Gastrocnemius medialis (tissue), 4 donors: ENCODE data around the gene MEMO1. TPM values are rescaled to one million over a fixed set of nuclear protein-coding genes. Genes with fewer than 3 reads are reported as not detected.

Experiments used
- ATAC-seq, 2 donors: fragments of 150-250 bp; one replicate each; pipeline ENCODE4 v1.9.1; 2016
- DNase-seq, 2 donors: peaks; one replicate each; pipeline ENCODE4 v3.0.0-alpha.2; 2019
- H3K27ac ChIP-seq, 4 donors: fragments of 200-600 bp; sonication (generic); 1 replicate in 1 of 4; 2 replicates in 3 of 4; pipeline ENCODE4 v1.5.1; 2016 to 2018; ENCODE audit warnings: mild to moderate bottlenecking in 2 of 4, moderate library complexity in 1 of 4
- H3K27me3 ChIP-seq, 3 donors: fragments of 200-600 bp; sonication (generic) in 2 of 3; 1 replicate in 1 of 3; 2 replicates in 2 of 3; pipeline versions ENCODE4 v1.5.1 to v1.6.0; 2016 to 2019; ENCODE audit warnings: mild to moderate bottlenecking in 1 of 3, moderate library complexity in 1 of 3
- H3K36me3 ChIP-seq, 2 donors: fragments of 200-600 bp; sonication (generic) in 1 of 2; one replicate each; pipeline ENCODE4 v1.5.1; 2017 to 2018
- H3K4me1 ChIP-seq, 2 donors: fragments of 200-600 bp; sonication (generic) in 1 of 2; one replicate each; pipeline ENCODE4 v1.5.1; 2016 to 2017; ENCODE audit warnings: mild to moderate bottlenecking in 2 of 2
- H3K4me3 ChIP-seq, 4 donors: fragments of 200-600 bp; sonication (generic) in 3 of 4; 1 replicate in 1 of 4; 2 replicates in 3 of 4; pipeline ENCODE4 v1.5.1; 2016 to 2019; ENCODE audit warnings: mild to moderate bottlenecking in 2 of 4
- H3K9me3 ChIP-seq, 3 donors: fragments of 200-600 bp; sonication (generic) in 2 of 3; 1 replicate in 1 of 3; 2 replicates in 2 of 3; pipeline ENCODE4 v1.5.1; 2016 to 2019
- CTCF ChIP-seq, 5 experiments: fragments of 450-650 bp in 3 of 5; fragments of 200-600 bp in 2 of 5; sonication (generic) in 2 of 5; IDR thresholded peaks in 4 of 5; conservative IDR thresholded peaks in 1 of 5; 1 replicate in 4 of 5; 2 replicates in 1 of 5; pipeline ENCODE4 v1.5.1; 2016 to 2019; ENCODE audit warnings: antibody characterized with exemption in 5 of 5, mild to moderate bottlenecking in 3 of 5, moderate library complexity in 3 of 5
- POLR2A ChIP-seq, 2 donors: fragments of 450-650 bp; IDR thresholded peaks; one replicate each; pipeline ENCODE4 v1.6.1; 2017; ENCODE audit warnings: antibody characterized with exemption in 2 of 2, mild to moderate bottlenecking in 2 of 2, moderate library complexity in 2 of 2
- in situ Hi-C, 4 donors: fragments of 200-750 bp; cut with MboI; loops; one replicate each; pipeline versions ENCODE4 v1.15.0 to v1.8.0; 2017; ENCODE audit warnings: low sequenced_read_pairs in 4 of 4
- intact Hi-C: fragments of 100-400 bp; cut with DNase I; formaldehyde crosslinking; loops from one replicate; pipeline ENCODE4 v1.15.1; 2023; ENCODE audit warnings: low total_unique reads
- total RNA-seq, 4 donors: library from RNA; depleted of rRNA; stranded (reverse); fragments of >200 nt; gene quantifications; one replicate each; pipeline versions ENCODE4 v1.1.0 to v1.2.3, GENCODE V29; 2016

Gene MEMO1
- total RNA-seq, 4 donors from 2014 or later = 32.2 to 75.0 (median 50.0) TPM

- in situ Hi-C loops (no loop called here), intact Hi-C loops (no loop called here)
- peaks cover 0 to 15% of the 10 kb centered on the region in 2 donors for H3K36me3 ChIP-seq
- TF ChIP-seq POLR2A (IDR thresholded peaks at IDR 0.05) (no peak), CTCF (IDR thresholded peaks at IDR 0.05 in 4 of 5, conservative IDR thresholded peaks at IDR 0.05 in 1 of 5) (no peak)
- DNase-seq (no peak), ATAC-seq (no peak)
- H3K27ac ChIP-seq = no peak overlapping the region
- H3K4me1 ChIP-seq = peaks cover 21 to 24% of the 10 kb centered on the region in 2 donors
- no peak overlapping the region for H3K4me3 ChIP-seq
- H3K27me3 ChIP-seq = no peaks in the 10 kb centered on the region
- no peaks in the 10 kb centered on the region for H3K9me3 ChIP-seq
Measured at GRCh38 chr2:31945572-31945935, 65.3 kb downstream of the MEMO1 start.

GRCh38 chr2:31944828-31945571 lies 65.8 kb downstream of the MEMO1 start:
- intact Hi-C loops = no loop called here
- TF ChIP-seq POLR2A (IDR thresholded peaks at IDR 0.05) (no peak), CTCF (IDR thresholded peaks at IDR 0.05 in 4 of 5, conservative IDR thresholded peaks at IDR 0.05 in 1 of 5) (no peak)
- no peak for ATAC-seq
- H3K36me3 ChIP-seq = peaks cover 0 to 15% of the 10 kb centered on the region in 2 donors
- in situ Hi-C loops = no loop called here
- H3K4me3 ChIP-seq = no peak overlapping the region
- H3K27me3 ChIP-seq = no peaks in the 10 kb centered on the region
- H3K9me3 ChIP-seq = no peaks in the 10 kb centered on the region
- H3K4me1 ChIP-seq = peaks cover 21 to 24% of the 10 kb centered on the region in 2 donors
- H3K27ac ChIP-seq = no peak overlapping the region
- DNase-seq = no peak

GRCh38 chr2:31943636-31944225 lies 67.1 kb downstream of the MEMO1 start:
- peaks cover 17 to 22% of the 10 kb centered on the region in 2 donors for H3K4me1 ChIP-seq
- in situ Hi-C loops = no loop called here
- H3K36me3 ChIP-seq = peaks cover 0 to 15% of the 10 kb centered on the region in 2 donors
- intact Hi-C loops = no loop called here
- H3K27me3 ChIP-seq = no peaks in the 10 kb centered on the region
- TF ChIP-seq POLR2A (IDR thresholded peaks at IDR 0.05) (no peak), CTCF (IDR thresholded peaks at IDR 0.05 in 4 of 5, conservative IDR thresholded peaks at IDR 0.05 in 1 of 5) (no peak)
- H3K9me3 ChIP-seq = no peaks in the 10 kb centered on the region
- ATAC-seq = no peak
- no peak for DNase-seq
- no peak overlapping the region for H3K4me3 ChIP-seq
- H3K27ac ChIP-seq = no peak overlapping the region

GRCh38 chr2:31940920-31941319 lies 69.9 kb downstream of the MEMO1 start:
- DNase-seq (no peak), ATAC-seq (no peak)
- no peaks in the 10 kb centered on the region for H3K9me3 ChIP-seq
- in situ Hi-C loops (no loop called here), intact Hi-C loops (no loop called here)
- H3K4me3 ChIP-seq = no peak overlapping the region
- peaks cover 0 to 8% of the 10 kb centered on the region in 2 donors for H3K4me1 ChIP-seq
- peaks cover 0 to 15% of the 10 kb centered on the region in 2 donors for H3K36me3 ChIP-seq
- TF ChIP-seq POLR2A (IDR thresholded peaks at IDR 0.05) (no peak), CTCF (IDR thresholded peaks at IDR 0.05 in 4 of 5, conservative IDR thresholded peaks at IDR 0.05 in 1 of 5) (no peak)
- H3K27me3 ChIP-seq = no peaks in the 10 kb centered on the region
- H3K27ac ChIP-seq = no peak overlapping the region
